Fibroblast of skin of left biceps (primary cell): ENCODE measurements around the gene EMP2.
"Not testable (repeated sequence)": the region's sequence is repeated elsewhere in the genome, so short reads cannot be mapped to it uniquely, and the experiment has no call there.

Experiments used
- DNase-seq, 2 experiments: peaks; one replicate each; pipeline ENCODE4 v3.0.0-alpha.2; 2013; ENCODE audit warnings: low read depth in 2 of 2

Gene EMP2

DNA sequence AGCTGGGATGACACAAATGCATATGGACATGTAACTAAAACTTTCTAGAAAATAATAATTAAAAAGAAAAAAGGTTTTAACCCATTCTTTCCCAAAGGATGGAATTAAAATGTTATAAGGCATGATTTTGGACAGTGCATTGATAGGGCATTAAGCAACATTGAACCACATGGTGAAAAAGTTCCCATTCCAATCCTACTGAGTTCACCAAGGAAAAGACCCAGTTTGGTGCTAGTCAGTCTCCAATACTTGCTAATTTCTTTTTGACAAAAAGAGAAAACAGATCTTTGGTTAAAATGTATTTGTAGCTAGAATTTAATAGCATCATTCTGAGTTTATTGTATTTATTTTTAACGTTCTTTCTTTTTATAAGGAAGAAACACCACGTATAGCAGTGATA lies 28.1 kb downstream of the EMP2 start:
- no peak for DNase-seq

DNA sequence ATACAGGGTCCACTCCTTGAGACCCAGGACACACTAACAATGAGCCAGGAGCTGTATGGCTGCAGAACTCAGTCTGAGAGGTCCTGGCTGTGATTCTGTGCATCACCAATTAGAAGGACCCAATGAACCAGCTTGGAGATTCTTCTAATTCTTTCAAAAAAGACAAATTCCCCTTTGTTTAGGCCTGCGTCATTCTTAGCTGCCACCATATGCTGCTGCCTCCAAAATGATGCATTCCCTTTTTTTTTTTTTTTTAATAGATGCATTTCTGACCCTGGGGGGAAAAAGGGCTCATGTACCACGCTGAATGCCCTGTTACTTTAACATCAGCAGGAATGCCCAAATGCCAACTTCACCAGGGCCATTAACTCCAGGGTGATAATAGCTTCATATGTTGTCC lies 28.5 kb downstream of the EMP2 start:
- no peak for DNase-seq

DNA sequence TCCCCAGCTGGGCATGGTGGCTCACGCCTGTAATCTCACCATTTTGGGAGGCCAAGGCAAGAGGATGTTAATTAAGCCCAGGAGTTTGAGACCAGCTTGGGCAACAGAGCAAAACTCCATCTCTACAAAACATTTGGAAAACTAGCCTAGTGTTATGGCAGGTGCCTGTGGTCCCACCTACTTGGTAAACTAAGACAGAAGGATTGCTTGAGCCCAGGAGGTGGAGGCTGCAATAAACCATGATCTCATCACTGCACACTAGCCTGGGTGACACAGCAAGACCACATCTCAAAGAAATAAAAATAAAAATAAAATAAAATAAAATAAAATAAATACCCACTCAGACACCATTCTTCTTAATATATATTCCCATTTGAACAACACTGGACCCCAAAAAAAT lies 32.0 kb downstream of the EMP2 start:
- DNase-seq = no peak

DNA sequence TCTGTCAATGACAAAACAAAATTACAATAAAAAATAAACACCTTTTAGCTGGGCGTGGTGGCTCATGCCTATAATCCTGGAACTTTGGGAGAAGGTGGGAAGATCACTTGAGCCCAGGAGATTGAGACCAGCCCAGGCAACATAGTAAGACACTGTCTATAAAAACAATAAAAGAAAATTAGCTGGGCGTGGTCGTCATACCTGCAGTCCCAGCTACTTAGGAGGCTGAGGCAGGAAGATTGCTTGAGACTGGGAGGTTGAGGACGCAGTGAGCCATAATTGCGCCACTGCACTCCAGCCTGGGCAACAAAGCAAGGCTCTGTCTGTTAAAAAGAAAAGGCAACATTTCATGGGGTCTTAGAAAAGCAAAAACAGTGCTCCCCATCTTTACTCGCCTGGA lies 32.7 kb downstream of the EMP2 start:
- DNase-seq = no peak

DNA sequence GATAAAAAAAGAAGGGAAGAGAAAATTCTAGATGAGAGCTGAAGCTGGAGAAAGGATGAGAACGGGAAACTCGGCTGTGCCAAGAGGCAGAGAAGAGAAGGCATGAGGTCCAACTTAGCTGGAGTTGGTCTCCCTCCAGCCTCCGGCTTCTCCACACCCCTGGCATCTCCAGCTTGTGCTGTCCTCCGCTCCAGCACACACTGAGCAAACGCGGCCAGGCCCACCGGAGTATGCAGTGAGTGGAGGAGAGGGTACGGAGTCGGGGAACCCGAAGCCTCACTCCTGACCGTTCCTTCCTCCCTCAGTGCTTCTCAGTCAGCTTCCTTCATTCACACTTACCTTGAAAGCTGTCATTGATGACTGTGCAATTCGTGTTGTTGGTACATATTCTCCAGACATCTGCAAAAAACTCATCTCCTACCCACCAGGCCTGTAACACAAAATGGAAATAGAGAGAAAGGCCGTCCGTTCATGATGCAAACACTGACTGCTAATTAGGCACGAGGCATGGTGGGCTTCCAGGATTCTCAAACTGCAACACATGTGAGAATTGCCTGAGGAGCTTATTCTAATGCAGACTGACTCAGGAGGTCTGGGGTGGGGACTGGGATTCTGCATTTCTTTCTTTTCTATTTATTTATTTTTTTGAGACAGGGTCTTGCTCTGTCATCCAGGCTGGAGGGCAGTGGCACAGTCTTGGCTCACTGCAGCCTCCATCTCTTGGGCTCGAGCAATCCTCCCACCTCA lies 37.0 kb downstream of the EMP2 start:
- DNase-seq = no peak

DNA sequence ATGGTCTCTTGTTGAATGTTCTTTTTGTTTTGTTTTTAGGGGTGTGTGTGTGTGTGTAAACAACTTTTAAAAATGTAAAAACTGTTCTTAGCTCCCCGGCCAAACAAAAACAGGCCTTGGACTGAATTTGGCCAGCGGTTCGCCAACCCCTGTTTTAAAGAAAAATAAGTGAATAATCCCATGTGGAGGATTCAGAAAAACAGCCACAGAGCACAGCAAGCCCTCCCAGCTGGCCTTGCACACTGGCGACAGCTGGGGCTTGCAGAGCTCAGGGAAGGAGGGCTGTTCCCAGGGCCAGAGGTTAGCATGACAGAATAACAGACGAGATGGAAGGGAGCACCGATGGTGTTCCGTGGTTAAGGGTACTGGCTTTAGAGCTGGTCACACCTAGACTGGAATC lies 39.0 kb downstream of the EMP2 start:
- no peak for DNase-seq

DNA sequence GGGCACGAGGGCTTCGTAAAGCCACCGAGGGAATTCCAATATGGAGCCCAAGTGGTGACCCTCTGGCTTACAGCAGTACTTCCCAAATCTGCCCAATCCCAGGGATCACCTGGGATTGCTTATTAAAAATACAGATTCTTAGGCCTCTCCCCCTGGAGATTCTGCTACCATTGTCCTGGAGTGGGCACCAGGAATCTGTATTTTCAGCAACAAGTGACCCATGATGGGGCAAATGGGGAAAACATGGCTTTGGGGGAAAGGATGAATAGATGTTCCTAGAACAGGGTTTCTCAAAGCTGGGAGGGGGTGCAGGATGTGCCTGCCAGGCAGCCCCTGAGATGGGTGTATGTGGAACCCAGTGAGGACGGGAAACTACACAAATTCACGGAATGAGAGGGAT lies 40.6 kb downstream of the EMP2 start:
- DNase-seq = no peak

DNA sequence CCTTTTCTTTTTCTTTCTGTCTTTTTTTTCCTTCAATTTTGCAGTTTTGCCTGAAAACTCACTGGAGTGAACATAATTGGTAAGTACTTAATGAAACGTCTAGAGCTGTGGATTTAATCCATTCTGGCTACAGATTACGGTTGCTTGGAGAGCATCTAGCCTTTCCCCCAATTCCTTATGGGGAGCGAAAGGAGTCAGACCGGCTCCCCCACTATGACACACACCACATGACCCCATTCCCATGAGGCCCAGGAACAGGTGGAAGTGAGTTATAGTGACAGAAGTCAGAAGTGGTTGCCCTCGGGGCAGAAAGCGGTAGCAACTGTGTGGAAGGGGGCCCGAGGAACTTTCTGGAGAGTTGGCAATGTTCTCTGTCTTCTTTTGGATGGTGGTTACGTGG lies 41.2 kb downstream of the EMP2 start:
- no peak for DNase-seq

DNA sequence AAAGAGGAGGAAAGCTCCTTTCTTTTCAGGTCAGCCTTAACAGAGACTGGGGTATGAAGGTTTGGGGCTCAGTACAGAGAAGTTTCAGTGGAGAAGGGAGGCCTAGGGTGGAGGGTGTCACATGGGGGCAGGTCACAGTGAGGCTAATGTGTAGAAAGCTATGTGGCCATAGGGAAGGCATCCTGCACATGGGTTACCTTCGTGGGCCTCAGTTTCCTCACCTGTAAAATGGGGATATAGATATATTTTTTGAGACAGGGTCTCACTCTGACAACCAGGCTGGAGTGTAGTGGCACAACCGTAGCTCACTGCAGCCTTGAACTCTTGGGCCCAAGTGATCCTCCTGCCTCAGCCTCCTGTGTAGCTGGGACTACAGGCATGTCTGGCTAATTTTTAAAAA lies 41.8 kb downstream of the EMP2 start:
- DNase-seq = no peak

DNA sequence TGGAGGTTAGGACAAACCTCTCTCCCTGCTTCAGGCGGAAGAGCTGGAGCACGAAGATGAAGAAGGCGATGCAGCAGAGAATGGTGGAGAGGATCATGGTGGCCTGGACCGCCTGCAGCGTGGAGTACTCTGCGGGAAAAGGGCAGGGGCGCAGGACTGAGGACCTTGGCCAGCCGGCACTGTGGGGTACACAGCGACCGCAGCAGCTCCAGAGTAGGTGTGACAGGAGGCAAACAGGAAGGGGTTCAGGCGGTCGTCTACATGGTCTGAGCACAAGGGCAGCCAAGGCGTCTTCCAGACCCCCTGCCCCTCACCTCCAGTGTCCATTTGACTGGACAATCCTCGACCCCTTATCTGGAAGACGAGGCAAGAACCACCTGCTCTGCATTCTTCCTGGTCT lies 42.5 kb downstream of the EMP2 start:
- DNase-seq = no peak

DNA sequence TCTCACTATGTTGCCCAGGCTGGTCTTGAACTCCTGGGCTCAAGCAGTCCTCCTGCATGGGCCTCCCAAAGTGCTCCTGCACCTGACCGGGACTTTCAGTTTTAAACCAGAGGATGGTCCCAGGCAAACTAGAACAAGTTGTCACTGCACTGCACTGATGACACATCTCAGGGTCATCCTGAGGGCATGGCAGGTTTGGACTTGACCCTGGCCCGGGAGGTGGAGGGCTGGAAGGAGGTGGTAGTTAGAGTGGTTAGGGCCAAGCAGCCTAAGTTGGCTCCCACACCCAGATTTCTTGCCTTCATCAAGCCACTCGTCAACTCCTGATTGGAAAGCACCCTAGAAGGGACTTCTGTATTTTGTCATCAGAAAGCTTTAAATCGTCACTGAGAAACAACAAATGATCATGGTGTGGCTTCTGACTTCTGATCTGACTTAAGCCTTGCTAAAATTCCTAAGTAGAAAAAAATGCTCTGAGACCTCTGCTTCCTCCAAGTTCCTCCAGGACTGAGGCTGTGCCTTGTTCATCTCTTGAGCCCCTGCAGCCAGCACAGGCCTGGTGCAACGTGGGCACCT lies 43.5 kb downstream of the EMP2 start:
- DNase-seq = no peak

DNA sequence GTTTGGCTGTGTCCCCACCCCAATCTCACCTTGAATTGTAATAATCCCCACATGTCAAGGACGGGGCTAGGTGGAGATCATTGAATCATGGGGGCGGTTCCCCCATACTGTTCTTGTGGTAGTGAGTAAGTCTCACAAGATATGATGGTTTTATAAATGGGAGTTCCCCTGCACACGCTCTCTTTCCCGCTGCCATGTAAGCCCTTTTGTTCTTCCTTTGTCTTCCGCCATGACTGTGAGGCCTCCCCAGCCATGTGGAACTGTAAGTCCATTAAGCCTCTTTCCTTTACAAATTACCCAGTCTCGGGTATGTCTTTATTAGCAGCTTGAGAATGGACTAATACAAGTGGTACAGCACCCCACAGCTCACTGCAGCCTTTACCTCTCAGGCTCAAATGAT lies 44.1 kb downstream of the EMP2 start:
- DNase-seq = not testable (repeated sequence)

DNA sequence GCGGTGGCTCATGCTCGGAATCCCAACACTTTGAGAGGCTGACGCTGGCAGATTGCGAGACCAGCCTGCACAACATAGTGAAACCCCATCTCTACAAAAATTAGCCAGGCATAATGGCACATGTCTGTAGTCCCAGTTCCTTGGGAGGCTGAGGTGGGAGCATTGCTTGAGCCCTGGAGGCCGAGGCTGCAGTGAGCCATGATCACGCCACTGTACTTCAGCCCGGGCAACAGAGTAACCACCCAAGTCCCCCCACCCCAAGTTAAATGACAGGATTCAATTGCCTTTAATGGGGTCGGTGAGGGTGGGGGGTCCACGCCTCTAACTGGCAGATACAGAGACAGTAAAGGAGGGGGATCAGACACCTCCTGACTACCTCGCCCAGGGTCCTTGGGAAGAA lies 44.9 kb downstream of the EMP2 start:
- no peak for DNase-seq

DNA sequence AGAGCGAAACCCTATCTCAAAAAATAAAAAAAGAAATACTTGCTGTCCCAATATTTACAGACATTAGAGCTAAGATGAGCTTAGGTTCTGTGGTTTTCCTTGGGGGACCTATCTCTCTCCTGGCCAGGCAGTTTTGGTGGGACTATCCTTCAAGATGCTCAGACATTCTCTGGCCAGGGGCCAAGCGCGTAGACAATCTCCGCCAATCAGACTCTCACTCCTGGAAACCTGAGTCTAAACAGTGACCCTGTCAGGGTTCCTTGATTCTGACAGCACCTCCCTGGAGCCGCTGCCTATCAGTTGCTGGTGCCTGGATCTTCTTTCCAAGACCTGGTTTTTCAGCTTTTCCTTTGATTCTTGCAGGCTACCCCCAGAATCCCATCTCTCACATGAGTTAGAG lies 45.6 kb downstream of the EMP2 start:
- no peak for DNase-seq

DNA sequence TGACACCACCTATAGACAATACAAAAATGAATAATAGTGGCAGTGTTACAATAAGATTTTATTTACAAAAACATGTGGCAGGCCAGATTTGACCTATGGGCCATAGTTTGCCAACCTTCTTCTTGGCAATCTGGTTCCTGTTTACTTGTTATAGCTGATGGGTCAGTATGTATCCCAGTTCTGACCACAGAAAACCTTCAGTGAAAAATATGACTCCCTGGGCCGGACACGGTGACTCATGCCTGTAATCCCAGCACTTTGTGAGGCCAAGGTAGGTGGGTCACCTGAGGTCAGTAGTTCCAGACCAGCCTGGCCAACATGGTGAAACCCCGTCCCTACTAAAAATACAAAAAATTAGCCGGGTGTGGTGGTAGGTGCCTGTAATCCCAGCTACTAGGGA lies 46.8 kb downstream of the EMP2 start:
- not testable (repeated sequence) for DNase-seq

DNA sequence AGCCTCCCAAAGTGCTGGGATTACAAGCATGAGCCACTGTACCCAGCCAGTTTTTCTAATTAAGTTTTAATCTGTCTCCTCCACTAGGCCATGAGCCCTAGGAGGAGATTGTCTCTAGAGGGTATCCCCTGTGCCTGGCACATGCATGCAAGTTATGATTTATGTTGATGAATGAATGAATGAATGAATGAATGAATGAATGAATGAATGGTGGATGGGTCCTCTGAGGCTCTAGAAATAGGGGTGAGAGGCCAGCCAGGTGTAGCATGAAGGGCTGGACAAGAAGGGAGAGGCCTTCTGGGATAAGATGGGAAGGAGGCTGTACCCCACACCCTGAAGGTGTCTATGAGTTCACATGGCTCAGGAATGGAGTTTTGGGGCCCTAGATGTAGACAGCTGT lies 48.8 kb downstream of the EMP2 start:
- no peak for DNase-seq

DNA sequence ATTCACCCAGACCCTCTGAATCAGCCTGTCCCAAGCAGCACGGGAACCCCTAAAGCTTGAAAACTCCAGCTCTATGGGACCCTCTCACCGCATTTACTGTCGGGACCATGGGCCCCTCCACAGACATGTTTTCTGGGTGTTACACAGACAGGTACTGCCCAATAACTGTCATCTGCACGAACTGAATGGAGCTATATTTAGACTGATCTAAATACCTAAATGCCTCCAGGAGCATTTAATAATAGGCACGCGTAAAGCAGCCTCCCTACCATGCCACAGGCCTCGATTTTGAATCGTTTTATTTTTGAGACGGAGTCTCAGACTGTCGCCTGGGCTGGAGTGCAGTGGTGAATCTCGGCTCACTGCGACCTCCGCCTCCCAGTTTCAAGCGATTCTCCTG lies 49.7 kb downstream of the EMP2 start:
- DNase-seq = no peak

DNA sequence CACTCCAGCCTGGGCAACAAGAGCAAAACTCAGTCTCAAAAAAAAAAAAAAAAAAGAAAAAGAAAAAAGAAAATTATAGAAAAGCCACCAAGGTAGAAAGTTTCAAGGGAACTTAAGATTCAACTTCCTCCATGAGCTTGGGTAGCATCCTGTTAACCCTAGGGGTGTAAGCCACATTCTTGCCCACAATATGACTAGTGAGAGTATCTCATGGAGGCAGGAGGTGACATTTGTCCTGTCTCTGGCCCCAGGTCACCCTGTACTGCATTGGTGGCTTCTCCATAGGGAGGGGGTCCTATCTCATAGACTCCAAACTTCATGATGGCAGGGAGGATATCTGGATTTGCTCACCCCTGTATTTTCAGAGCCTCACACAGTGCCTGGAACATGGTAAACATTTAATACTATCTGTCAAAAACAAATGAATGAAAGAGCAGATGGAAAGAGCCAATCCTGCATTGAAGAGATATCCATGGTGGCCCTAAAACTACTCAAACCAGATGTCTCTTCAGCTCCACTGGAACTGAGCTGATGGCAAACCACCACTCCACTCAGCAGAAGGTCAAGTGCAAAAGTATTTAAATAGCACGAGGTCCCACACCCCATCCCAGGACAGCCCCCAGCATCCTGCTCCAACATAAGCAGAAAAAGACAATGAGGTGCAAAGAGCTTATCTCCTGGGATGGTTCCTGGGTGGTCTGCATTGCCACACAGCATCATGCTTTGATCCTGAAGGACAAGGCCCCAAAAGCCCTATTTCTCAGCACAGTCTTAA lies 50.3 kb downstream of the EMP2 start:
- DNase-seq = no peak

DNA sequence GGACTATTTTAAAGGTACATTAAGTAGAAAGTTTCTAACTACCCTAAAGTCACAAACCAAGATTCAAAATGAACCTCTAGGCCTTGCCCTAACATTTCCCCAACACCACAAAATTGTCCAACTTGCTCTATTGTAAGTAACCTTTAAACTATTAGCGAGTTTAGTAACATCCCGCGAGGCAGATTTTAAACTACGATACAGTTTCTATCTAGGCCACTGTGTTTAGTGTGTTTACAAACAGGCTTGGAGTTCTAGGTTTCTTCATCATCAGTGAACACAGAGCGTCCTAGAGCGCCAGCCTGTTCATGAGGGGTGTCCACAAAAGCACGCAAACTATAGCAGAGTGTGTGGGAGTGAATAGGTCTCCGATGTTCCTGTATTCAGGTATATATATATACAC lies 51.8 kb downstream of the EMP2 start:
- no peak for DNase-seq

DNA sequence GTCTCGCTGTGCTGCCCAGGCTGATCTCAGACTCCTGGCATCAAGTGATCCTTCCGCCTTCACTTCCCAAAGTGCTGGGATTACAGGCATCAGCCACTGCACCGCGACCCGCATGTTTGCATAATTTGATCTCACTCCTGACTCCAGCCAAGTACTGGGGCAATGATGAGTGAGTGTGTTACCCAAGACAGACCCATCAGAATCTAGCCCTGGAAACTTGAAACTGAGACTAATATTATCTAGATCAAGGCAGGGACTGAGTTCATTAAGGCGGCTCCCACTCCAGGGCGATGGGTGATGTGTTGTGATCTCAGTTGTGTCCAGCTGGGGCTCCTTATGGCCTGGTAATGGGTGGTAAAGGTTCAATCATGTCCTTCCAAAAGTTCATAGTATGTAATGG lies 53.4 kb downstream of the EMP2 start:
- DNase-seq = no peak

DNA sequence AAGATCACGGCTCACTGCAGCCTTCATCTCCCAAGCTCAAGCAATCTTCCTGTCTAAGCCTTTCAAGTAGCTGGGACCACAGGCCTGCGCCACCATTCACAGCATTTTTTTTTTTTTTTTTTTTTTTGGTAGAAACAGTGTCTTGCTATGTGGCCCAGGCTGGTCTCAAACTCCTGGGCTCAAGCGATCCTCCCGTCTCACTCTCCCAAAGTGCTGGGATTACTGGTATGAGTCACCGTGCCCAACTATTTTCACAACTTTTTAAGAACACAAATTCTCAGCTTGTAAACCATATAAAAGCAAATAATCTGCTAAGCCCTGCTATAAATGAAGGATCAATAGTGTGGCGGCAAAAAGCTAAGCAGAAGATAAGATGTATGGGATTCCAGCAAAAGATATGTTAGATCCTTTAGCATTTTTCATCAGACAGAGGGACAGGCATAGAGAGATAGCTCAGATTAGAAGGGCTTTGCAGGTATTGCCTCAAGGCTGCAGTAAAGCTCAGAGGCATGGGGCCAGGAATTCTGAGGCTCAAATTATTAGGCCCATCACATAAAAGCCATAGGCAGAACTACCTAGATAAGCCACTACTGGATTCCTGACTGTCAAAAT lies 55.1 kb downstream of the EMP2 start:
- no peak for DNase-seq

DNA sequence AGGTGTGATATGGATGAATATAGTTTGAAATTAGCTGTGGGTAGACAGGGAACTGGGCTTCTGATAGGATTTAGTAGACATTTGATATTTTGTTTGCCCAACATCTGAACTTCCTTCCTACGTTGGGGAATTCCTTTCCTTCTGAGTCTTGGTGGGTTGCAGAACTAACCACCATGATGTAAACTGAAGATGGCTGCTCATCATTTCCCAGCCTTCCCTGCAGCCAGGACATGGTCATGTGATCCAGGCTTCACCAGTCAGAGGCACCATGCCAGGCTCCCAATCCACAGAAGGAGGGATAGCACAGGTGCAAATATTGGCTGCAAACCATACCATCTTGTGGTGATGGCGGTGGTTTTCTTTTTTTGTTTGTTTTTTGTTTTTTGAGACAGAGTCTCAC lies 57.4 kb downstream of the EMP2 start:
- no peak for DNase-seq
